Muscle of arm (tissue), 12 donors: Measurements from ENCODE around the gene DUS1L. TPM values are rescaled to one million over a fixed set of nuclear protein-coding genes. Genes with fewer than 3 reads are reported as not detected.

Source experiments
- DNase-seq: peaks from one replicate; pipeline ENCODE4 v3.0.0-alpha.2; 2013
- polyA plus RNA-seq, 12 donors: library from polyadenylated mRNA; unstranded; fragments of 120-200 nt; gene quantifications; one replicate each; pipeline ENCODE4 v1.2.1, GENCODE V29; 2013; ENCODE audit not compliant: insufficient read length in 12 of 12

Gene DUS1L
- polyA plus RNA-seq, 12 donors: 37.9 to 72.2 (median 54.8) TPM; not detected in 1

DNA sequence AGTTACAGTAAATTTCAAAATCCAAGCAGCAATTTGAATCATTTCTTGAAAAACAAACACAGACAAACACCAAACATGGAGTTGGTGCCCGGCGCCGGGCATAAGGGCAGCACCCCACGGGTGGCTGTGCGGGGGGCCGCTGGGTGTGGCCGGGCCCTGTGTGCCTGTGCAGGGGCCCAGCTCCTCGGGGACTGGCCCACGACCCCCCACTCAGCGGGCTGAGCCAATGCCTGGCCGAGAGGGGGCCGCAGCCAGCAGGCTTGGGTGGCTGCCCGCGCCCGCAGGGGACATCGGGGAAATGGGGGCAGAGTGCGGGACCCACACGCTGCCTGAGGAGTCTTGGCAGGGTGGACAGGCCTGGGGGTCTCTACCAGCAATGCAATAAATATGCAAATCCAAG is 12.8 kb upstream of the DUS1L start:
- DNase-seq: no peak

DNA sequence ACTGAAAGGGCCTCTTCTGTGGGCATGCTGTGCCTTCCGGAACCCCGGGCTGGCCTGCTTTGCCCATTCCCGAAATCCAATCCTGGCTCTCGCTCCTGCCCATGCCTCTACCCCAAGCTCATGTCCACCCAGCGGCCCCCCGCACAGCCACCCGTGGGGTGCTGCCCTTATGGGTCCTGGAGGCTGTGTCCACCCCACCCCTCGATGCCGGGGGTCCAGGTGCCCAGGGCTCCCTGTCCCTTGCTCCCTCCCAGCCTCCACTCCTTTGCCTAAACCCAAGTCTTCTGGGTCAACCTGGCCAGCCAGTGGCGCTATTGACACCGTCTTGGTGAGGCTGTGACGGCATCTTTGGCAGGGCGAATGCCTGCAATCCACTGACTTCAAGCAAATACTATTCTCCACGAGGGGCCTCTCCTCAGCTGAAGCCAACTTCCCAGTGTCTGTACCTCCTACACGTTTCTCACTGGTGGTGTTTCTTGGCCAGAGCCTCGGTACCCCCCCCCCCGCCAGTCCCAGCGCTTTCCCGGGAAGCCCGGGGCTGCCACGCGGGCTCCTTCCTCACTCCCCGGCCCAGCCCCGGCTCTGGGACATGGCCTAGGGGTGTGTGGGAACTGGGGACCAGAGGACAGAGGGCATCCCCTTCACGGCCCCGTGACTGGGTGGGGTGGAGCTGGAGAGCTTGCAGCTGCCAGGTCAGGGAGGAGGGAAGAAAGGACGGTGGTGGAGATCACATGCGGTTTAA is 12.2 kb upstream of the DUS1L start:
- peak; percentile 66 for DNase-seq

DNA sequence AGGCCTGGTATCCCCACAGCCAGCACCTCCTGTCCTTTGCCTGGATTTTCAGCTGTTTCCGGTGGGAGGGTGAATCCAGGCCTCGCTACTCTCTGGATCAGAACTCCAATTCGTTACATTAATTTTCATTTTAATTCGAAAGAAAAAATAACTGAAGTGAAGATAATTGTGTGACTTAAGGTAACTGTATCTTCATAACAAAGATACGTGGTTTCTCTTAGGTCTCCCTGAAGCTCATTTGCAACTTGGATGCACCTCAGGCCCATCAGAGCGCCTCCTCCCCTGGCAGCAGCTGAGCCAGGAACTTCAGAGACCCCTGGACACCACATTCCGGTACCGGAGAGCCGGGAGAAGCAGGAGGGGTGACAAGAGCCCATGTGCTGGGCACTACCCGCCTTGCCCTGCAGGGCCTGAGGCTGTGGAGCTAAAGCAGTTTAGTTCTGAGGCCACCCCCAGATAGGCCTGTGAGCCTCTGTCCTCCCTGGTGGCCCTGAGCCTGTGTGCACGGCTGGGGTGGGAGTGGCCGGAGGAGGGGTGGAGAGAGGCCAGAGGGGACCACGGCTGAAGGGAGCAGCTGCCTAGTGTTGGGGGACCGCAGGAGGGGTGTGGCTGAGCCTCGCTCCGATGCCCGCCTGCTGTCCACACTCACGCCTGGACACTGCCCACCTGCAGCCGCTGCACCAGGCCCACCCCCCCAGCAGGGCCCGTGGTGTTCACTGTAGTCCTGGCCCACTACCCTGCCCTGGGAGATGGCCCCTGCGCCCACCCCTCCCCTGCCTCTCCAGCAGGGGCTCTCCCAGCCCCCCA is 11.4 kb upstream of the DUS1L start:
- no peak for DNase-seq

DNA sequence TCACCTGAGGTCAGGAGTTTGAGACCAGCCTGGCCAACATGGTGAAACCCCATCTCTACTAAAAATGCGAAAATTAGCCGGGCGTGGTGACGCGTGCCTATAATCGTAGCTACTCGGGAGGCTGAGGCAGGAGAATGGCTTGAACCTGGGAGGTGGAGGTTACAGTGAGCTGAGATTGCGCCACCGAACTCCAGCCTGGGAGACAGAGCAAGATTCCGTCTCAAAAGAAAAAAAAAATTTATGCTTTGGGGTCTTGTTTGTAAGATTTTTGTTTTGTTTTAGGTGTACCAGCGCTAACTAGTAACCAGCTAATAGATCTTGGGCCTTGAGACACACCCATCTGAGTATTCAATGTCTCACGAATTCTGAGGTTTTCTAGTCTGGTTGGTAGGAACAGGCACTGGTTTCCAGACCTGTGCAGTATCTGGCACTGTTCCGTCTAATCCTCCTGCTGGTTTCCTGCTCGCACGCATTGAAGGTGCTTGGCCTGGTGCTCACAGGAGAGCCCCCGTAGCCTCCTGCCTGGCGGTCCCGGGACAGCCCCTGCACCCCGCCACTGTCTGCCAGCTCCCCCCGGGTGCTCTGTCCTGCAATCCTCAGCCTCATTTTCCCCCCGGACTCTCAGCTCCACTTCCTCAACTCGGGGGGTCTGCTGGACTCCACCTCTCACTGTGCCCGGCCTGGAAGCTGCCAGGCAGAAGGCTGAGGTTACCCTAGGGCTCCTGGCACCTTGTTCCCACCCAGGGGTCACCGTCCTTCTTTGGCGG is 10.6 kb upstream of the DUS1L start:
- DNase-seq: no peak

DNA sequence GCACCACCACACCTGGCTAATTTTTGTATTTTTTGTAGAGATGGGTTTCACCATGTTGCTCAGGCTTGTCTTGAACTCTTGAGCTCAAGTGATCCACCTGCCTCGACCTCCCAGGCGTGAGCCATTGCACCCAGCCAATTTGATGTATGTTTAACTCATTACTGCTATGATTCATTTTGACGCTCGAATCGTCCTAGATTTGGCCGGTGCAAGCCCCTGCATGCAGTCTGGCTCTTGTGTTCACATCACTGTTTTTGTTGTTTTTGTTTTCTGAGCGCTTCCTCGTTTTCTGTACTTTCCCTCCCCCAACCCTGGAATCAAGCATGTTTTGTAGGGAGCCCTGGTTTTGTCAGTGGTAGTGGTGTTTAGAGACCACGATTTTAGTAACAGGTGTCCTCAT is 7.8 kb upstream of the DUS1L start:
- DNase-seq: no peak

DNA sequence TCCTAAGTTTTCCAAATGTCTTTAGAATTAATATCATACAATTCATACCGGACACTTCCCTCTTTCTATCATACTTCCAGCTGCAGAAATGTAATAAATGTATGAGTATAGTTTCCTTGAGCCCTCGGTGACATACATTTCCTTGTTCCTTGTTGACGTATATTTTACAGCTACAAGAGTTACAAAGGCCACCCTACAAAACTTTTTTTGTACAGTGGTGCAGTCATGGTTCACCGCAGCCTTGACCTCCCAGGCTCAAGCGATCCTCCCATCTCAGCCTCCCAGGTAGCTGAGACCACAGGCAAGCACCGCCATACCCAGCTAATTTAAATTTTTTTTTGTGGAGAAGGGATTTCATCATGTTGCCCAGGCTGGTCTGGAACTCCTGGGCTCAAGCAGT is 7.2 kb upstream of the DUS1L start:
- no peak for DNase-seq

DNA sequence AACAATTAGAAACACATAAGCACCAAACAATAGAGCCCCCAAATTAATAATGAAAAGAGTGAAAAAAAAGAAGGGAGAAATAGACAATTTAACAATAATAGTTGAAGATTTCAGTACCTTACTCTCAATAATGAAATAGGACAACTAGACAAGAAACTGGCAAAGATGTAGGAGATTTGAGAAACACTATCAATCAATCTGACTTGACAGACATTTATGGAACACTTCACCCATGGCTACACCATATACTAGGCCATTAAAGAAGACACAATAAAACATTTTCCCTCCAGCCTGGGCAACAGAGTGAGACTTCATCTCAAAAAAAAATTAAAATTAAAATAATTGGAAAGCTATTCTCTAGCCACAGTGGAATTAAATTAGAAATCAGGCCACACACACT is 5.0 kb upstream of the DUS1L start:
- no peak for DNase-seq

DNA sequence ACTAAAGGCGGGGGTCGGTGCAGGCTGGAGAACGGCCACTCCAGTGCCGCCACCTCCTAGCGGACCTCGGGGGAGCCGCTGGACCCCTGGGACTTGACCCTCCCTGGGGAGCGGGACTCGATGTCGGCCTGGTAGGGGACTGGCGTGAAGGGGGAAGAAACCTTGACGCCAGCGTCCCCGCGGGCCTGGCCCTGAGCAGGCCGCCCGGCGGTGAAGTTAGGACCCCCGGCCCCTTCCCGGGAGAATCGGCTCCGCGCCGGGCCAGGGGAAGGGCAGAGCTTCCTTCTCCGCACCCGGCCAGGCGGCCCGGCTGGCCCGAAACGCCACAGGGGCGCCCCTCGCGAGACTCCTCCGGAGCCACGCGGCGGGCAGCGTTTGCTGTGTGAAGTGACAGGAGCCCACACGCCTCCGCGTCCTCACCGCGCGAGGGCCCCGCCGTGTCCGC is 389 bp downstream of the DUS1L start:
- DNase-seq: no peak

DNA sequence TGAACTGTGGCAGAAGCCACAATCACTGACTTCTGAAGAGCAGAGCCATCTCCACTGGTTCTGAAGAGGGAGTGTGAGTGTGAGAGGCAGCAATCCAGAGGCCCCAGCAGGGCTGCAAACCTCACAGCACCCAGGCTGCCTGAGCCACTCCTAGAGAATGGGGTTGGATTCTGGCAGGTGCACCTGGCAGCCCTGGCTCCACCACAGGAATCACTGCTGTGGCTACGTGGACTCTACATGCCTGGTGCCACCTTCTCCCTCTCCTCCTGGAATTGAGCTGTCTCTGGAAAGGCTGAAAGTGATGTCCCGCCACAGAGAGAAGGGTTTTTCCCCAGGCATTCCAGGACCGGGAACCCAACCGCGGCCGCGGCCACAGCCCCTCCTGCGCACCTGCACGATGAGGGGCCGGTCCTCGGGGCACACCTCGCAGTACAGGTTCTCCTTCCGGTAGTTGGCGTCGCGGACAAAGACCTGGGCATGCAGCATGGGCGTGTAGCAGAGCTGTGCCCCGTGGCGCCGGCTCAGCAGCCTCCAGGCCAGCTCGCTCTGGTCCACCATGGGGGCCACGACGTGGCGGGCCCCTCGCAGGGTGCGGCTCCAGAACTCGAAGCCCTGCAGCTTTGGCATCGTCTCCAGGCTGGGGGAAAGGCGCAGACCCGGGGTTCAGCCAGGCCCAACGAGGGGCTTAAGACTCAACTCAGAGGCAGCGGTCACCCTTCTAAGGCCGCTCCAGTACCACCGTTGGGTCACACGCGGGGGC is 991 bp downstream of the DUS1L start:
- DNase-seq: no peak

DNA sequence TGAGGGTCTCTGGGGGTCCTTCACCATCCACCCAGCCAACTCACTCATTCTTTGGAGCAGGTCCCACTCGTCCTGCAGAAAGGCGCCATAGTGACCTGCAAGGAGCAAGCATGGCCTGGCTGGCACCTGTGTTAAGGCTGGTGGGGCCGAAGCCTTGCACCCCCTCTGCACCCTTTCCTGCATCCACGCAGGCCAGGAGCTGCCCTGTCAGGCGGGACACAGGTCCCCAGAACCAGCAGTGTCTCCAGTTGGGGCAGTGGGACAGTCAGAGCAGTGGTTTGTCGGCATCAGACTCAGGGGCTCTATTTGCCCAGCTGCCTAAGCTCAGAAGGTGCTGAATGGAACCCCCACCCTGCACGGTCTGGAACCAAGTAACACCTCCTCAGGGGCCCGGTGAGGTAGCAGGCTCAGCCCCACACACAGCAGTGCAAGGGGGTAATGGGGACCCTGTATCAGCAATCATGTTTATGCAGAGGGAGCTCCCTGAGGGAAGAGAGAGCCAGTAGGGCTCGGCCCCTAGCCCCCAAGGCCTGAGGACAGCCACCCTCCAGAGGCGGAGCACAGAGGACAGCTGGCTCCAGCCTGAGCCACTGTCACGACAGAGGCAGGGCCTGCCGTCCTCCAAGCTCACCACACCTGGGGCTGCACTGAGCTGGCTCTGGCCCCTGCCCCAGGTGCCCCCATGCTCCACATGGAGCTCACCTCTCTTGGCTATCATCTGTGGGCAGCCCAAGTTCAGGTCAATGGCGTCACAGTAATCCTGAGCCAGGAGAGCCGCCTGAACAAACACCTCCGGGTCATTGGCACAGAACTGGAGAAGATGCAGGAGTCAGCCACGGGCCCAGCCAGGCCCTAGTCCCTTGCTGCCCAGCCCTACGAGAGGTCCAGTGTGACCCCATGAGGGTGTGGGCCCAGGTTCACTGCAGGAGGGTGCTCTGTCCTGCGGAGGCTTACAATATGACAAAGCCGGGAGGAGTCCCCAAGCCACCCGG is 1.9 kb downstream of the DUS1L start:
- DNase-seq: no peak

DNA sequence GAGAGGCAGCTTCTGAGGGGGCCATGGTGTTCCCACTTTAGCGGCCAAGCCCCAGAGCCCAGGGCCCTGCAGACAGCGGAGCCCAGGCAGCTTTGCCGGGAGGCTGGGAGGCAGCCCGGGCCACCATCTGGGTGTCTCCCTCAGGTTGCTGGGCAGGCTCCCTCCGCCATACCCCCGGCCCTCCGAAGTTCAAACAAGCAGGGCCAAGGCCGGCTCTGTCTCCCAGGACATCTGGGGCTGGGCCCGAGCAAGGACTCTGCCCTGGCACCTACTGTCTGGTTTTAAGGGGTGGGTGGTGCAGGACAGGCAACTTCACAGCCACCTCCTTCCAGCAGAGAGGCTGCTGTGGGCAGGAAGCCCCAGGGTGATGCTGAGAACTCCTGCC is 2.6 kb downstream of the DUS1L start:
- DNase-seq: no peak

DNA sequence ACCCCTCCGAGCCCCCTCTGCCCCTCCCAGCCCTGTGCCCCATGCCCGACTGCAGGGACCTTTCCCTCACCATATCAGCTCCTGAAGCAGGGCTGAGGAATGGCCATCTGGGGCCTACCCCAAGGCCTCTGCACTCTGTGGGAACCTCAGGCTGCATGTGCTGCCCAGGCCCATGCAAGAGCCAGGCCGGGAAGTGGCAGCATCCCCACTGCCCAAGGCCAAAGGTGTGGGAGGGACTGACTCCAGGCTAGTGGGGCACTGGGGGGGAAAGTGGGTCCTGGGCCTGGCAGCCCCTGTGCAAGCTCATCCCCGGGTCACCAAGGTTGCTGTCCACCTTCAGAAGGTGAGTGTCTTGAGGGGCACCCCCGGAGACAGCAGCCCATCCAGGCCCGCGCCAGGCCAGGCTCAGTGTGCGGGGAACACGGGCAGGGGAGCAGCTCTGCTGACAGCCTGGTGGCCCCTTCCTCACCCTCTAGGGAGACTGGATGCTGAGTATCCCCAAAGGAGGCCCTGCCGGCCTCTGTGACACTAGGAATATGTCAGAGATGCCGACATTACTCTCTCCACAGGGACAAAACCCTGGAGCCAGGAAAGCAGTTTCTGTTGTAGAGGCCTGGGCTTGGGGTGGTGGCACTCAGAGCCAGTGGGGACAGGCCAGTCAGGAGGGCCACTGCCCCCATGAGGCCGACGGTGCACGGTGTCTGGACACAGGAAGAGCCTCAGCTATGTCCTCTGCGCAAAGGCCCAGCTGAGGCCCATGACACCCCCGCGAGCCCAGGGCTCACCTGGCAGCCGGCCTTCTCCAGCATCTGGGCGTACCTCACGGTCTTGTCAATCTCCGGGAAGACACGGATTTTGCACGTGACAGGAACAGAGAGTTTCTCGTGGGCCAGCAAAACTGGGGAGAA is 3.3 kb downstream of the DUS1L start:
- no peak for DNase-seq

DNA sequence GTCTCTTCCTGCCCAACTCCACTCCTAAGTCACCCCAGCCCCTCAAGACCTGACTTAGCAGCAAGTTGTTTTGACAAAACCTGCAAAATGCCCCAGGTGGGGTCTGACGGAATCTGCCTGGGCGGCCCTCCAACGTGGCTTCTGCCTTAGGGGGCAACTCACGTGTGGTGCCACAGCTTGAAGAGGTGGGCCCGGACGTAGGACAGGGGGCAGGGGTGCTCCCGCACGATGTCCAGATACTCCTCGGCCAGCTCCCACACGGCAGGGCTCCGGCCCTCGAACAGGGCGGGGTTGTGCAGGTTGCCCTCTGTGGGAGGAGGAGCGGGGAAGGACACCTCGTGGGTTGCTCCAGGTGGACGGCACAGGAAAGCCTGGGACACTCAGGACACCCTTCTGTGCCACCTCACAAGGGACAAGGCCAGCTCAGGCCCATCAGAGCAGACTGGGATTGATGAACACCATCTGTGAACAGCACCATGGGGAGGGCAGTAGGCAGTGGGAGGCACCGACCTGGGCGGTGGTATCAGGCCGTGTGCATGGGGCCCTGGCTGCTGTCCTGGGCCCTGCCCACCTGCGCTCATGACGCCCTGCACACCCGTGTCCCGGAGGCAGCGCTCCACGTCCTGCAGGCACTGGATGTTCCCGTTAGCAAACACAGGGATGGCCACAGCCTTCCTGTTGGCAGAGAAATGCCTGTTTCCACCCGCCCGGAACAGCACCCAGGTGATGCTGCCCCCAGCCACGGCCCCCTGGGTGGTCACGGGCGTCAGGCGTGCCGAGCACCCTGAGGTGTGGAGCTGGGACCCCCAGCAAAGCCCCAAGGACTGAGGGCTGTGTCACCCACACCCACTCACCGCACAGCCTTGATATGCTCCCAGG is 4.3 kb downstream of the DUS1L start:
- no peak for DNase-seq

DNA sequence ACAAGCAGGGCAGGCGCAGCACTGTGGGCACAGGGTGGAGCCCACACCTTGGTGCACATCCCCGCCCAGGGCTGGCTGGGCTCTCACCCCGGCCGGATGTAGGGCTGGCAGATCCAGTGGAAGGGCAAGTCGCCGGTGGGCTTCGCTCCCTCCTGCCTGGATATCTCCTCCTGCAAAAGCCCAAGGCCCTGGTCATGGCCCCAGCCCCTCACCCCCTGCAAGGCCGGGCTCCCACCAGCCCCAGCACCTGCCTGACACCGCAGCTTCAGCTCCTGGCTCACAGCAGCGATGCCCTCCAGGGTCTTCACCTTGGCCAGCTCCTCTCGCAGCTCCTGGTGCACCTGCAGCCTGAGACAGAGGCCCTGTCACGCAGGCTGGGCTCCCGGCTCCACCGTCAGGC is 5.0 kb downstream of the DUS1L start:
- DNase-seq: no peak

DNA sequence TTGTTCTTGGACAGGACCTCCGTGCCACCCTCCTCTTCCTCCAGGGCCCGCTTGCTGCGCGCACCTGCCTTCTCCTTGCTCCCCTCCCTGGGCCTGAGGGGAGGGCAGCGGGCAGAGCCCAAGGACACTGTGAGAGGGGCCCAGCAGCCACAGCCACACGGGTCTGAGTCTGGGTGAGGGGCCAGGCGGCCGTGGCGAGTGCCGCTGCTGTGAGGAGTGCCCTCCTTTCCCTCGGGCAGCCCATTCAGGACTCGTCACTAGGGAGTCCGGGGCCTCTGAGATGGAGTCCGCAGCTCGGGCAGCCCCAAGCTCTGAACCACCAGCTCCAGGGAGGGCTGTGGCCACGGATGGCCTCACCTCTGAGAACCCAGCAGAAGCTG is 5.6 kb downstream of the DUS1L start:
- no peak for DNase-seq

DNA sequence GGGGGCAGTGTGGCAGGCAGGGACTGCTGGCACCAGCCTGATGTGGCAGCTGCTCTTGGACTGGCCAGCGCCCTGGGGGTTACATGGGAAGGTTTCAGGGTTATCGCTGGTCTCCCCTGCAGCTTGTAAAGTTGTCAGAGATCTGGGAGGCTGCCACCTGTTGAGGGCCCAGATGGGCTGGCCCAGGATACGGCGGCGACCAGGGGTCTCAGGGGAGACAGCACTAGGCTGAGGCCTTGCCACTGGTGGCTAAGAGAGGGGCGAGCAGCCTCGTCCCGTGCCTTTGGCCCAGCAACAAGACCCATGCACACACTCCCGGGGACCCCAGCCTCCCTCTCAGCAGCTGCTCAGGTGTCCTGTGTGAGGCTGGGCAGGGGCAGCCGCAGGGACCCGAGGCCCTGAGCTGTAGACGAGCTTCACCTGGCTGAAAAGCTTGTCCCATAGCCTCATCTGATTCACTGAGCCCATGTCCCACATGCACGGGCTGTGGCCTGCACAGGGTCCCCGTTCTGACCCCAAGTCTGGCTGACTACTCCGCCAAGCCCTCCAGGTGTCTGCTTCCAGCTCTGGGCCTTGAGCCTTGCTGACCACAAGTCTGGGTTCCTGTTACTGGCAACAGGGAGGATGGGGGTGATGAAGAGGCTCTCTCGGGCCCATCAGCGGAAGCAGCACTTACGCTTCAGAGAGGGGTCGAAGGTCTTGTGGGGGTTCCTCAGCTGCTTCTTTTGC is 6.2 kb downstream of the DUS1L start:
- no peak for DNase-seq

DNA sequence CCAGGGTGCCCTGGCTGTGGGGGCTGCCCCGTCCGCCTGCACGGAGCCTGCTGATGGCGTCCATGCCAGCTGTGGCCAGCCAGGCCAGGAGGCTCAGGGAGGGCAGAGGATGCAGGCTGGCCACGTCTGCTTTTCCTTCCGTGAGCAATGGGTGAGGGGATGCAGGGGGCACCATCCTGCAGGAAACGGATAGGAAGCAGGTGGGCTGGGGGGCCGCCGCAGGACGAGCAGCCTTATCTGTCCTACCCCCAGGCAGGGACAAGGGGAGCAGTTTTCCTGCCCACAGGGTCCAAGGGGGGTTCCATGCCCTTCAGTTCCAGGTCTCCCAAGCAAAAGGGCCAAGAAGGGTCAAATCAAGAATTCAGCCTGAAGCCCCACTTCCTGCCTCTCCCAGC is 6.8 kb downstream of the DUS1L start:
- DNase-seq: no peak
